HEK293 (cell line): ENCODE data around the gene ITPR2.

Experiments used
- CTCF ChIA-PET: fragments of 350-600 bp; formaldehyde crosslinking; extraction: SDS; loops from one replicate; lab custom pipeline; 2021; ENCODE audit warnings: antibody characterized with exemption; lab: Yijun Ruan, JAX
- POLR2A ChIA-PET: fragments of 300-600 bp; formaldehyde crosslinking; extraction: SDS; loops from one replicate; lab custom pipeline; 2020; ENCODE audit warnings: antibody characterized with exemption, inconsistent platforms; lab: Yijun Ruan, JAX
- H3K27ac ChIP-seq: fragments of 200-500 bp; sonication (Bioruptor generic); 2 replicates; pipeline ENCODE4 v1.5.1; 2014; ENCODE audit warnings: low read depth, low read length, control low read depth, inconsistent platforms; ENCODE audit errors: extremely low read depth
- H3K36me3 ChIP-seq, 2 experiments: fragments of 200-500 bp in 1 of 2; sonication (Bioruptor generic) in 1 of 2; 1 replicate in 1 of 2; 2 replicates in 1 of 2; pipeline ENCODE4 v1.5.1; 2014 to 2017; ENCODE audit warnings: inconsistent platforms in 2 of 2, low read length in 2 of 2; ENCODE audit not compliant: control insufficient read depth in 2 of 2, insufficient read depth in 1 of 2
- H3K4me1 ChIP-seq: fragments of 200-500 bp; sonication (Bioruptor generic); 2 replicates; pipeline ENCODE4 v1.5.1; 2014; ENCODE audit warnings: mild to moderate bottlenecking, low read length, inconsistent platforms; ENCODE audit not compliant: control insufficient read depth, insufficient read depth
- H3K4me3 ChIP-seq: 2 replicates; pipeline ENCODE4 v1.5.1; 2011; ENCODE audit warnings: low read depth, mild to moderate bottlenecking, control low read depth, low read length, moderate library complexity
- H3K9me3 ChIP-seq: fragments of 200-500 bp; sonication (Bioruptor generic); 2 replicates; pipeline ENCODE4 v1.5.1; 2014; ENCODE audit warnings: low read depth, low read length, inconsistent platforms; ENCODE audit not compliant: control insufficient read depth, insufficient read depth
- IKZF3 ChIP-seq: fragments of 450-650 bp; IDR thresholded peaks from 2 replicates; pipeline ENCODE4 v1.5.0; 2018; ENCODE audit warnings: missing biosample characterization, mild to moderate bottlenecking, missing genetic modification characterization, moderate library complexity
- MYNN ChIP-seq: fragments of 450-650 bp; formaldehyde crosslinking; IDR thresholded peaks from 2 replicates; pipeline ENCODE4 v1.5.1; 2016; ENCODE audit warnings: missing biosample characterization, missing genetic modification characterization, borderline replicate concordance
- OSR2 ChIP-seq: fragments of 450-650 bp; formaldehyde crosslinking; IDR thresholded peaks from 2 replicates; pipeline ENCODE4 v1.5.1; 2016; ENCODE audit warnings: missing biosample characterization, missing genetic modification characterization
- PRDM1 ChIP-seq: fragments of 450-650 bp; formaldehyde crosslinking; IDR thresholded peaks from 2 replicates; pipeline ENCODE4; 2016; ENCODE audit warnings: missing biosample characterization, missing genetic modification characterization
- YY1 ChIP-seq: fragments of 450-650 bp; formaldehyde crosslinking; IDR thresholded peaks from 2 replicates; pipeline ENCODE4 v1.5.1; 2018; ENCODE audit warnings: missing biosample characterization, missing genetic modification characterization
- YY2 ChIP-seq: fragments of 450-650 bp; formaldehyde crosslinking; IDR thresholded peaks from 2 replicates; pipeline ENCODE4 v1.5.1; 2016; ENCODE audit warnings: missing biosample characterization, missing genetic modification characterization
- ZNF114 ChIP-seq: fragments of 450-650 bp; formaldehyde crosslinking; IDR thresholded peaks from 2 replicates; pipeline ENCODE4 v1.5.0; 2017; ENCODE audit warnings: missing biosample characterization, missing genetic modification characterization
- ZNF146 ChIP-seq: fragments of 450-650 bp; formaldehyde crosslinking; IDR thresholded peaks from 2 replicates; pipeline ENCODE4 v1.5.1; 2016; ENCODE audit warnings: missing biosample characterization, missing genetic modification characterization
- ZNF19 ChIP-seq: fragments of 450-650 bp; formaldehyde crosslinking; IDR thresholded peaks from 2 replicates; pipeline ENCODE4; 2016; ENCODE audit warnings: missing biosample characterization, missing genetic modification characterization, low read depth
- ZNF366 ChIP-seq: fragments of 450-650 bp; formaldehyde crosslinking; conservative IDR thresholded peaks from 2 replicates; pipeline ENCODE4 v1.5.1; 2016; ENCODE audit warnings: missing biosample characterization, missing genetic modification characterization
- ZNF391 ChIP-seq: fragments of 450-650 bp; formaldehyde crosslinking; IDR thresholded peaks from 2 replicates; pipeline ENCODE4 v1.5.1; 2016; ENCODE audit warnings: low read depth, missing biosample characterization, missing genetic modification characterization, borderline replicate concordance
- ZNF473 ChIP-seq: fragments of 450-650 bp; formaldehyde crosslinking; IDR thresholded peaks from 2 replicates; pipeline ENCODE4 v1.5.1; 2017; ENCODE audit warnings: missing biosample characterization, missing genetic modification characterization
- ZNF610 ChIP-seq: fragments of 450-650 bp; formaldehyde crosslinking; IDR thresholded peaks from 2 replicates; pipeline ENCODE4 v1.5.1; 2016; ENCODE audit warnings: missing biosample characterization, missing genetic modification characterization, borderline replicate concordance
- ZNF623 ChIP-seq: fragments of 450-650 bp; formaldehyde crosslinking; IDR thresholded peaks from 2 replicates; pipeline ENCODE4 v1.5.1; 2016; ENCODE audit warnings: missing biosample characterization, missing genetic modification characterization
- ZNF629 ChIP-seq: fragments of 450-650 bp; formaldehyde crosslinking; IDR thresholded peaks from 2 replicates; pipeline ENCODE4 v1.5.1; 2017; ENCODE audit warnings: missing biosample characterization, missing genetic modification characterization
- ZNF660 ChIP-seq: fragments of 450-650 bp; IDR thresholded peaks from 2 replicates; pipeline ENCODE4 v1.5.1; 2018; ENCODE audit warnings: missing biosample characterization, mild to moderate bottlenecking, missing genetic modification characterization
- ZNF785 ChIP-seq: fragments of 450-650 bp; formaldehyde crosslinking; IDR thresholded peaks from 2 replicates; pipeline ENCODE4 v1.5.1; 2016; ENCODE audit warnings: missing biosample characterization, missing genetic modification characterization
- ZNF791 ChIP-seq: fragments of 450-650 bp; formaldehyde crosslinking; IDR thresholded peaks from 2 replicates; pipeline ENCODE4 v1.5.1; 2016; ENCODE audit warnings: missing biosample characterization, missing genetic modification characterization
- ZSCAN16 ChIP-seq: fragments of 450-650 bp; formaldehyde crosslinking; IDR thresholded peaks from 2 replicates; pipeline ENCODE4 v1.5.1; 2016; ENCODE audit warnings: missing biosample characterization, missing genetic modification characterization
- TF ChIP-seq, protein P1 (sequence below): fragments of 450-650 bp; formaldehyde crosslinking; IDR thresholded peaks from 2 replicates; pipeline ENCODE4 v1.5.1; 2016; ENCODE audit warnings: missing biosample characterization, missing genetic modification characterization
- TF ChIP-seq, protein P2 (sequence below): fragments of 450-650 bp; formaldehyde crosslinking; IDR thresholded peaks from 2 replicates; pipeline ENCODE4 v1.5.1; 2016; ENCODE audit warnings: missing biosample characterization, missing genetic modification characterization
- TF ChIP-seq, protein P3 (sequence below): fragments of 450-650 bp; formaldehyde crosslinking; optimal IDR thresholded peaks from 2 replicates; pipeline ENCODE3; 2016; ENCODE audit warnings: missing biosample characterization, mild to moderate bottlenecking, missing genetic modification characterization
- TF ChIP-seq, protein P4 (sequence below): fragments of 450-650 bp; formaldehyde crosslinking; IDR thresholded peaks from 2 replicates; pipeline ENCODE4 v1.5.1; 2016; ENCODE audit warnings: missing biosample characterization, missing genetic modification characterization
- TF ChIP-seq, protein P5 (sequence below): fragments of 450-650 bp; IDR thresholded peaks from 2 replicates; pipeline ENCODE4 v1.5.1; 2018; ENCODE audit warnings: missing biosample characterization, missing genetic modification characterization

Gene ITPR2

DNA sequence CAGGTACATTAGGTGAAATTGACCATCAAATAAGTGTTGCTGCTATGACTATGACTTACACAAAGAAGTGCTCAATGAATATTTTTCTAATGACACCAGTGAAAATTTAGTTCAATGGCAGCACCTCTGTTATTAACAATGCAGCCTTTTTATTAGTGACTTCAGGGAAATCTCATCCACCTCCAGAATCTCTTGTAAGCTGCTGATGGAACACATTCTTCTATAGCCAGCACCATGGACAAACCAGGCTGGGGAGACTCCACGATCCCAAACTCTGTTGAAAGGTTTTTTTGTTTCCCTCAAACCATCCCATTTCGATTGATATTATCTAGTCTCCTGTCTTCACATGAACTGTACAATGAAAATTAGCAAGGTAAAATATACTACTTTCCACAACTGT is 265.9 kb downstream of the ITPR2 start (continued):
- TF ChIP-seq, protein P1, sequence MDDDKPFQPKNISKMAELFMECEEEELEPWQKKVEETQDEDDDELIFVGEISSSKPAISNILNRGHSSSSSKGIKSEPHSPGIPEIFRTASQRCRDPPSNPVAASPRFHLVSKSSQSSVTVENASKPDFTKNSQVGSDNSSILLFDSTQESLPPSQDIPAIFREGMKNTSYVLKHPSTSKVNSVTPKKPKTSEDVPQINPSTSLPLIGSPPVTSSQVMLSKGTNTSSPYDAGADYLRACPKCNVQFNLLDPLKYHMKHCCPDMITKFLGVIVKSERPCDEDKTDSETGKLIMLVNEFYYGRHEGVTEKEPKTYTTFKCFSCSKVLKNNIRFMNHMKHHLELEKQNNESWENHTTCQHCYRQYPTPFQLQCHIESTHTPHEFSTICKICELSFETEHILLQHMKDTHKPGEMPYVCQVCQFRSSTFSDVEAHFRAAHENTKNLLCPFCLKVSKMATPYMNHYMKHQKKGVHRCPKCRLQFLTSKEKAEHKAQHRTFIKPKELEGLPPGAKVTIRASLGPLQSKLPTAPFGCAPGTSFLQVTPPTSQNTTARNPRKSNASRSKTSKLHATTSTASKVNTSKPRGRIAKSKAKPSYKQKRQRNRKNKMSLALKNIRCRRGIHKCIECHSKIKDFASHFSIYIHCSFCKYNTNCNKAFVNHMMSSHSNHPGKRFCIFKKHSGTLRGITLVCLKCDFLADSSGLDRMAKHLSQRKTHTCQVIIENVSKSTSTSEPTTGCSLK (tag by site-specific recombination): no peak
- TF ChIP-seq ZNF660 (tag by site-specific recombination): no peak
- TF ChIP-seq ZNF610 (tag by site-specific recombination): no peak

DNA sequence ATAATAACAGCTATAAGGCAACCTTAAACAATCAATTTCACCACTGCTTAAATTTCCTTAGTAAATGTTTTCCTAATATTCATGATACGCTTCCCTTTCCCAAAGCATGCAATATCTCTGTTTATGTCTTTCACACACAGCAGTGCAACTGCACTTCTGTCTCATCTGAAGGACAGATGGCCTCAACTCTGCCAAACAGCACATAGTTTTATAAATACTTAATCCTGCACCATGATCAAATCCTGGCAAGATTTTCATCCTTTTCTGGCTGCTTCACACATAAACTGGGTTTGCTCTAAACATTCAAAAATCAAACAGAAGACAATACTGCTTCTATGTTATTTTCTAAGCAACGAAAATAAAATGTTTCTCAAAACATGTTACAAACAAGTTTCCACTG is 266.3 kb downstream of the ITPR2 start:
- TF ChIP-seq YY1: no peak
- no peak for TF ChIP-seq IKZF3 (tag by site-specific recombination)
- TF ChIP-seq ZNF114 (tag by site-specific recombination): no peak
- TF ChIP-seq, protein P2, sequence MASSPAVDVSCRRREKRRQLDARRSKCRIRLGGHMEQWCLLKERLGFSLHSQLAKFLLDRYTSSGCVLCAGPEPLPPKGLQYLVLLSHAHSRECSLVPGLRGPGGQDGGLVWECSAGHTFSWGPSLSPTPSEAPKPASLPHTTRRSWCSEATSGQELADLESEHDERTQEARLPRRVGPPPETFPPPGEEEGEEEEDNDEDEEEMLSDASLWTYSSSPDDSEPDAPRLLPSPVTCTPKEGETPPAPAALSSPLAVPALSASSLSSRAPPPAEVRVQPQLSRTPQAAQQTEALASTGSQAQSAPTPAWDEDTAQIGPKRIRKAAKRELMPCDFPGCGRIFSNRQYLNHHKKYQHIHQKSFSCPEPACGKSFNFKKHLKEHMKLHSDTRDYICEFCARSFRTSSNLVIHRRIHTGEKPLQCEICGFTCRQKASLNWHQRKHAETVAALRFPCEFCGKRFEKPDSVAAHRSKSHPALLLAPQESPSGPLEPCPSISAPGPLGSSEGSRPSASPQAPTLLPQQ: no peak
- TF ChIP-seq ZSCAN16 (tag by site-specific recombination): no peak
- no peak for TF ChIP-seq OSR2
- TF ChIP-seq, protein P3, sequence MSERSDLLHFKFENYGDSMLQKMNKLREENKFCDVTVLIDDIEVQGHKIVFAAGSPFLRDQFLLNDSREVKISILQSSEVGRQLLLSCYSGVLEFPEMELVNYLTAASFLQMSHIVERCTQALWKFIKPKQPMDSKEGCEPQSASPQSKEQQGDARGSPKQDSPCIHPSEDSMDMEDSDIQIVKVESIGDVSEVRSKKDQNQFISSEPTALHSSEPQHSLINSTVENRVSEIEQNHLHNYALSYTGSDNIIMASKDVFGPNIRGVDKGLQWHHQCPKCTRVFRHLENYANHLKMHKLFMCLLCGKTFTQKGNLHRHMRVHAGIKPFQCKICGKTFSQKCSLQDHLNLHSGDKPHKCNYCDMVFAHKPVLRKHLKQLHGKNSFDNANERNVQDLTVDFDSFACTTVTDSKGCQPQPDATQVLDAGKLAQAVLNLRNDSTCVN (tag by site-specific recombination): no peak
- no peak for TF ChIP-seq ZNF623 (tag by site-specific recombination)
- TF ChIP-seq, protein P4, sequence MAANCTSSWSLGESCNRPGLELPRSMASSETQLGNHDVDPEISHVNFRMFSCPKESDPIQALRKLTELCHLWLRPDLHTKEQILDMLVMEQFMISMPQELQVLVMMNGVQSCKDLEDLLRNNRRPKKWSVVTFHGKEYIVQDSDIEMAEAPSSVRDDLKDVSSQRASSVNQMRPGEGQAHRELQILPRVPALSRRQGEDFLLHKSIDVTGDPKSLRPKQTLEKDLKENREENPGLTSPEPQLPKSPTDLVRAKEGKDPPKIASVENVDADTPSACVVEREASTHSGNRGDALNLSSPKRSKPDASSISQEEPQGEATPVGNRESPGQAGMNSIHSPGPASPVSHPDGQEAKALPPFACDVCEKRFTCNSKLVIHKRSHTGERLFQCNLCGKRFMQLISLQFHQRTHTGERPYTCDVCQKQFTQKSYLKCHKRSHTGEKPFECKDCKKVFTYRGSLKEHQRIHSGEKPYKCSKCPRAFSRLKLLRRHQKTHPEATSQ: no peak
- no peak for TF ChIP-seq YY2 (tag by site-specific recombination)
- TF ChIP-seq ZNF473 (tag by site-specific recombination): no peak
- no peak for TF ChIP-seq ZNF19 (tag by site-specific recombination)
- TF ChIP-seq ZNF146 (tag by site-specific recombination): no peak
- no peak for TF ChIP-seq ZNF391
- ChIA-PET POLR2A (no interaction called here), CTCF (interaction anchor here (0.6 kb wide), 1 partner anchor 27 kb away, joined by 3 read pairs; no protein-coding TSS in a partner anchor)
- Histone ChIP-seq H3K4me3 (no peak overlapping the region), H3K27ac (no peak overlapping the region), H3K36me3 (no peaks in the 10 kb centered on the region), H3K9me3 (no peaks in the 10 kb centered on the region), H3K4me1 (no peaks in the 10 kb centered on the region)

DNA sequence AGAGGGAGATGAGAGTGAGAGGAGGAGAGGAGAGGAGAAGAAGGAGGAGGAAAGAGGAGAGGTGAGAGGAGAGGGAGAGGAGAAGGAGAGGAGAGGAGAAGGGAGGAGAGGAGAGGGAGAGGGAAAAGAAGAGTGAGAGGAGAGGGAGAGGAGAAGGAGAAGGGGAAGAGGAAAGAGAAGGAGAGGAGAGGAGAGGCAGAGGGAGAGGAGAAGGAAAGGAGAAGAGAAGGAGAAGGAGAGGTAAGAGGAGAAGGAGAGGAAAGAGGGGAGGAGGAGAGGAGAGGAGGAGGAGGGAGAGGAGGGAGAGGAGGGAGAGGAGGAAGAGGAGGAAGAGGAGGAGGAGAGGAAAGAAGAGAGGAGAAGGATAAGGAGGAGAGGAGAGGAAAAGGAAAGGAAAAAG is 266.8 kb downstream of the ITPR2 start:
- CTCF ChIA-PET: no interaction called here
- H3K36me3 ChIP-seq: no peaks in the 10 kb centered on the region
- TF ChIP-seq ZNF473 (tag by site-specific recombination): peak; percentile 34; the same call in 1 of the 2 replicates
- TF ChIP-seq ZNF629 (tag by site-specific recombination): no peak
- peak; percentile 97 for TF ChIP-seq PRDM1 (tag by site-specific recombination)
- TF ChIP-seq MYNN (tag by site-specific recombination): no peak
- peak; percentile 50; the same call in 1 of the 2 replicates for TF ChIP-seq ZNF785
- no peak for TF ChIP-seq ZNF791
- TF ChIP-seq ZNF366 (tag by site-specific recombination): peak; percentile 87
- TF ChIP-seq, protein P5, sequence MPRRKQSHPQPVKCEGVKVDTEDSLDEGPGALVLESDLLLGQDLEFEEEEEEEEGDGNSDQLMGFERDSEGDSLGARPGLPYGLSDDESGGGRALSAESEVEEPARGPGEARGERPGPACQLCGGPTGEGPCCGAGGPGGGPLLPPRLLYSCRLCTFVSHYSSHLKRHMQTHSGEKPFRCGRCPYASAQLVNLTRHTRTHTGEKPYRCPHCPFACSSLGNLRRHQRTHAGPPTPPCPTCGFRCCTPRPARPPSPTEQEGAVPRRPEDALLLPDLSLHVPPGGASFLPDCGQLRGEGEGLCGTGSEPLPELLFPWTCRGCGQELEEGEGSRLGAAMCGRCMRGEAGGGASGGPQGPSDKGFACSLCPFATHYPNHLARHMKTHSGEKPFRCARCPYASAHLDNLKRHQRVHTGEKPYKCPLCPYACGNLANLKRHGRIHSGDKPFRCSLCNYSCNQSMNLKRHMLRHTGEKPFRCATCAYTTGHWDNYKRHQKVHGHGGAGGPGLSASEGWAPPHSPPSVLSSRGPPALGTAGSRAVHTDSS (tag by site-specific recombination): peak; percentile 78

More for the DNA sequence above, 266.8 kb downstream of the ITPR2 start:
- H3K4me1 ChIP-seq: no peaks in the 10 kb centered on the region
- no peaks in the 10 kb centered on the region for H3K9me3 ChIP-seq
- no peak overlapping the region for H3K27ac ChIP-seq
- H3K4me3 ChIP-seq: no peak overlapping the region
- POLR2A ChIA-PET: no interaction called here
